NCI-H2029 (cell line): Measurements from ENCODE around the gene KLF16.
"Not testable (repeated sequence)": the region's sequence is repeated elsewhere in the genome, so short reads cannot be mapped to it uniquely, and the experiment has no call there.

ENCODE experiments used
- DNase-seq: peaks from one replicate; lab custom pipeline; 2025; lab: John Stamatoyannopoulos, UW

Gene KLF16

GRCh38 chr19:1863328-1863637 is at the start of gene KLF16:
KLF16 (minus strand) TSS chr19:1863579; CDS start chr19:1863497, 82 bp downstream.
- no peak for DNase-seq

- DNase-seq, result no peak
Measured at GRCh38 chr19:1912760-1913505, 49.6 kb upstream of the KLF16 start.

GRCh38 chr19:1911995-1912394 is 48.6 kb upstream of the KLF16 start:
- no peak for DNase-seq

GRCh38 chr19:1911098-1911497 is 47.7 kb upstream of the KLF16 start:
- no peak for DNase-seq

GRCh38 chr19:1910177-1910576 is 46.8 kb upstream of the KLF16 start:
- DNase-seq, result no peak

- DNase-seq, result no peak
Measured at GRCh38 chr19:1909761-1910080, 46.3 kb upstream of the KLF16 start.

GRCh38 chr19:1908364-1908678 is 44.9 kb upstream of the KLF16 start:
- DNase-seq, result no peak

GRCh38 chr19:1907563-1908363 is 44.4 kb upstream of the KLF16 start:
- DNase-seq, result no peak

- no peak for DNase-seq
Measured at GRCh38 chr19:1906985-1907562, 43.7 kb upstream of the KLF16 start.

- no peak for DNase-seq
Measured at GRCh38 chr19:1905863-1906375, 42.5 kb upstream of the KLF16 start.

GRCh38 chr19:1905110-1905862 is 41.9 kb upstream of the KLF16 start, which contains the start of the genes ADAT3 and SCAMP4:
ADAT3 (plus strand) TSS chr19:1905399; CDS start chr19:1912048, 6,649 bp downstream.
SCAMP4 (plus strand) TSS chr19:1905399; CDS start chr19:1915020, 9,621 bp downstream.
- DNase-seq, result peak; percentile 99

- no peak for DNase-seq
Measured at GRCh38 chr19:1904860-1905109, 41.4 kb upstream of the KLF16 start.

- DNase-seq, result no peak
Measured at GRCh38 chr19:1902923-1903322, 39.5 kb upstream of the KLF16 start.

- no peak for DNase-seq
Measured at GRCh38 chr19:1901940-1902404, 38.6 kb upstream of the KLF16 start.

GRCh38 chr19:1896508-1896907 is 33.1 kb upstream of the KLF16 start:
- DNase-seq, result no peak

- DNase-seq, result no peak
Measured at GRCh38 chr19:1893791-1894190, 30.4 kb upstream of the KLF16 start.

- DNase-seq, result no peak
Measured at GRCh38 chr19:1889907-1890306, 26.5 kb upstream of the KLF16 start.

- DNase-seq, result no peak
Measured at GRCh38 chr19:1888385-1888784, 25.0 kb upstream of the KLF16 start.

GRCh38 chr19:1886360-1886759 is 23.0 kb upstream of the KLF16 start:
- not testable (repeated sequence) for DNase-seq

GRCh38 chr19:1885398-1886119 is 22.2 kb upstream of the KLF16 start, which contains the start of gene ABHD17A:
ABHD17A (minus strand) TSS chr19:1885496; CDS start chr19:1881566, 3,930 bp downstream.
- peak; percentile 90 for DNase-seq

- DNase-seq, result no peak
Measured at GRCh38 chr19:1884719-1885334, 21.4 kb upstream of the KLF16 start.
